GM18508 (cell line): ENCODE data around the gene SUPT3H.

Experiments used
- ATAC-seq: cut with Tn5 transposase; IDR thresholded peaks from one replicate; pipeline ENCODE4 v1.9.1; 2021; ENCODE audit warnings: moderate number of reproducible peaks; ENCODE audit not compliant: insufficient read depth, unreplicated experiment

The SUPT3H gene

GRCh38 chr6:45132658-45133294 is 245.0 kb downstream of the SUPT3H start:
- no peak for ATAC-seq

GRCh38 chr6:45132059-45132458 is 245.7 kb downstream of the SUPT3H start:
- no peak for ATAC-seq

- no peak for ATAC-seq
These were observed 248.7 kb downstream of the SUPT3H start for GRCh38 chr6:45129051-45129450.

- ATAC-seq = no peak
These were observed 250.5 kb downstream of the SUPT3H start for GRCh38 chr6:45127185-45127584.

GRCh38 chr6:45126033-45126432 is 251.7 kb downstream of the SUPT3H start:
- no peak for ATAC-seq

GRCh38 chr6:45123023-45123422 is 254.7 kb downstream of the SUPT3H start:
- ATAC-seq = no peak

- no peak for ATAC-seq
These were observed 259.0 kb downstream of the SUPT3H start for GRCh38 chr6:45118754-45119153.

GRCh38 chr6:45116714-45117410 is 260.9 kb downstream of the SUPT3H start:
- no peak for ATAC-seq

- no peak for ATAC-seq
These were observed 262.0 kb downstream of the SUPT3H start for GRCh38 chr6:45115696-45116095.

- no peak for ATAC-seq
These were observed 265.0 kb downstream of the SUPT3H start for GRCh38 chr6:45112711-45113110.

- ATAC-seq = no peak
These were observed 268.2 kb downstream of the SUPT3H start for GRCh38 chr6:45109551-45109950.

GRCh38 chr6:45105170-45105820 is 272.4 kb downstream of the SUPT3H start:
- no peak for ATAC-seq

GRCh38 chr6:45104429-45104828 is 273.3 kb downstream of the SUPT3H start:
- no peak for ATAC-seq

- no peak for ATAC-seq
These were observed 279.5 kb downstream of the SUPT3H start for GRCh38 chr6:45098256-45098655.

- ATAC-seq = no peak
These were observed 282.9 kb downstream of the SUPT3H start for GRCh38 chr6:45094831-45095230.

GRCh38 chr6:45092135-45092534 is 285.6 kb downstream of the SUPT3H start:
- ATAC-seq = no peak

- no peak for ATAC-seq
These were observed 291.2 kb downstream of the SUPT3H start for GRCh38 chr6:45086360-45087084.

GRCh38 chr6:45084257-45084656 is 293.5 kb downstream of the SUPT3H start:
- no peak for ATAC-seq

- no peak for ATAC-seq
These were observed 295.6 kb downstream of the SUPT3H start for GRCh38 chr6:45082091-45082490.

GRCh38 chr6:45081634-45082033 is 296.1 kb downstream of the SUPT3H start:
- no peak for ATAC-seq

GRCh38 chr6:45078432-45078831 is 299.3 kb downstream of the SUPT3H start:
- ATAC-seq = no peak
